Nephron progenitor cell (in vitro differentiated cells): ENCODE measurements around the gene KRTAP10-4.
A peak's percentile ranks its signal among the peaks of the same experiment; 100 is the strongest.
"Not testable (repeated sequence)": the region's sequence is repeated elsewhere in the genome, so short reads cannot be mapped to it uniquely, and the experiment has no call there.

Source experiments
- DNase-seq: peaks from one replicate; pipeline ENCODE4 v3.0.0; 2021
- H3K27ac Mint-ChIP-seq: 2 replicates; pipeline ENCODE4 v1.8.0; 2021; ENCODE audit warnings: mild to moderate bottlenecking, moderate library complexity, mixed read lengths
- H3K27me3 Mint-ChIP-seq: 2 replicates; pipeline ENCODE4 v1.8.0; 2021; ENCODE audit warnings: mild to moderate bottlenecking, low read depth, mixed read lengths; ENCODE audit not compliant: poor library complexity
- H3K36me3 Mint-ChIP-seq: 2 replicates; pipeline ENCODE4 v1.8.0; 2021; ENCODE audit warnings: low read depth, mixed read lengths
- H3K4me1 Mint-ChIP-seq: 2 replicates; pipeline ENCODE4 v1.8.0; 2021; ENCODE audit warnings: mixed read lengths
- H3K4me3 Mint-ChIP-seq: 2 replicates; pipeline ENCODE4 v1.8.0; 2021; ENCODE audit warnings: mild to moderate bottlenecking, moderate library complexity, mixed read lengths
- H3K9me3 Mint-ChIP-seq: 2 replicates; pipeline ENCODE4 v1.8.0; 2021; ENCODE audit warnings: mild to moderate bottlenecking, moderate library complexity, mixed read lengths
- CTCF ChIP-seq: fragments of 200-600 bp; sonication (generic); IDR thresholded peaks from 2 replicates; pipeline ENCODE4 v1.5.0; 2021; ENCODE audit warnings: antibody characterized with exemption

The KRTAP10-4 gene

GRCh38 chr21:44555200-44555875 lies 18.2 kb upstream of the KRTAP10-4 start:
- peaks cover 11% of the 10 kb centered on the region for H3K9me3 Mint-ChIP-seq
- peak overlapping the region; percentile 37 for H3K27ac Mint-ChIP-seq
- TF ChIP-seq CTCF = no peak
- peaks cover 5% of the 10 kb centered on the region for H3K27me3 Mint-ChIP-seq
- DNase-seq = no peak
- H3K4me3 Mint-ChIP-seq = no peak overlapping the region
- no peaks in the 10 kb centered on the region for H3K36me3 Mint-ChIP-seq
- H3K4me1 Mint-ChIP-seq = peaks cover 41% of the 10 kb centered on the region

GRCh38 chr21:44556879-44557278 lies 16.6 kb upstream of the KRTAP10-4 start:
- peaks cover 8% of the 10 kb centered on the region for H3K27me3 Mint-ChIP-seq
- H3K4me3 Mint-ChIP-seq = peak overlapping the region; percentile 20
- TF ChIP-seq CTCF = no peak
- DNase-seq = no peak
- H3K27ac Mint-ChIP-seq = no peak overlapping the region
- peaks cover 25% of the 10 kb centered on the region for H3K9me3 Mint-ChIP-seq
- peaks cover 26% of the 10 kb centered on the region for H3K4me1 Mint-ChIP-seq
- H3K36me3 Mint-ChIP-seq = no peaks in the 10 kb centered on the region

GRCh38 chr21:44557491-44558328 lies 15.8 kb upstream of the KRTAP10-4 start:
- Mint-ChIP-seq H3K9me3 (peaks cover 31% of the 10 kb centered on the region), H3K4me3 (no peak overlapping the region), H3K4me1 (peaks cover 22% of the 10 kb centered on the region), H3K27me3 (peaks cover 15% of the 10 kb centered on the region), H3K27ac (no peak overlapping the region), H3K36me3 (no peaks in the 10 kb centered on the region)
- DNase-seq = no peak
- no peak for TF ChIP-seq CTCF

GRCh38 chr21:44558329-44558675 lies 15.2 kb upstream of the KRTAP10-4 start:
- H3K4me3 Mint-ChIP-seq, H3K36me3 Mint-ChIP-seq, H3K27ac Mint-ChIP-seq, DNase-seq: not testable (repeated sequence)
- Mint-ChIP-seq H3K27me3 (peaks cover 17% of the 10 kb centered on the region), H3K4me1 (peaks cover 22% of the 10 kb centered on the region), H3K9me3 (peaks cover 31% of the 10 kb centered on the region)

GRCh38 chr21:44558695-44559094 lies 14.8 kb upstream of the KRTAP10-4 start, which contains the start of gene KRTAP10-3:
TSS of gene KRTAP10-3 (minus strand) at chr21:44558795. CDS start at chr21:44558715, 80 bp downstream.
- H3K27ac Mint-ChIP-seq = no peak within 1 kb of the TSS

More at GRCh38 chr21:44558695-44559094, 14.8 kb upstream of the KRTAP10-4 start, which contains the start of gene KRTAP10-3:
- Mint-ChIP-seq H3K36me3 (no peaks in the 10 kb centered on the region), H3K4me1 (peaks cover 22% of the 10 kb centered on the region), H3K9me3 (peaks cover 31% of the 10 kb centered on the region), H3K4me3 (no peak within 1 kb of the TSS), H3K27me3 (peaks cover 17% of the 10 kb centered on the region)
- no peak for DNase-seq
- no peak for TF ChIP-seq CTCF
